ENCODE data around the gene IDH3B.

DNA sequence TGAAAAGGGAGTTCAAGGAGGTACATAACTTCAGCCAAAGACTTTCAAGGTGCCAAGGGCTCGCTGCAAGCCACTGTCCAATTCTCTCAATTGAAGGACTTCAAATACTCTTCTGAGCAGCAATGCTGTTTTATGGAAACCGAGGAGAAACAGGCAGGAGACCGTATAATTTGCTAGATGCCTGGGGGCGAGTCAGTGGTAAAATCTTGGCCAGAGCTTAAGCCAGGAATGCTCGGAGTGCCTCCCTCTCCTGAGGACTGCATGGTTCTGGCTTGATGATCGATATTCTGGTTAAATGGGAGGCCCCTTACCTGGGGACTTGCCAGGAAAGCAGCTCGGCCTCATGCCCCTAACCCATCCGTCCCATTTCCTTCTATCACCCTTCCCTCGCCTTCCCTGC, 47.4 kb downstream of the IDH3B start:
- TF ChIP-seq SP1 (IDR thresholded peaks at IDR 0.05) (no peak), FOXM1 (IDR thresholded peaks at IDR 0.05; ENCODE audit: borderline replicate concordance) (no peak), CTBP1 (IDR thresholded peaks at IDR 0.05; ENCODE audit: borderline replicate concordance) (no peak), BHLHE40 (IDR thresholded peaks at IDR 0.05; ENCODE audit: borderline replicate concordance) (no peak), PKNOX1 (IDR thresholded peaks at IDR 0.05) (no peak), ELF4 (IDR thresholded peaks at IDR 0.05) (no peak), NFRKB (IDR thresholded peaks at IDR 0.05) (no peak), L3MBTL2 (conservative IDR thresholded peaks at IDR 0.05) (no peak), ARNT (IDR thresholded peaks at IDR 0.05) (no peak), HDGF (IDR thresholded peaks at IDR 0.05; ENCODE audit: borderline replicate concordance) (no peak), TARDBP (IDR thresholded peaks at IDR 0.05) (no peak), FOXK2 (IDR thresholded peaks at IDR 0.05) (no peak), SUZ12 (IDR thresholded peaks at IDR 0.05) (no peak)

All from HEK293T (cell line).